Vagina (tissue), 2 donors: Measurements from ENCODE around the gene MAST2.

Experiments
- POLR2A ChIP-seq, 2 donors: fragments of 450-650 bp; IDR thresholded peaks; one replicate each; pipeline ENCODE4 v1.6.1; 2017; ENCODE audit warnings: antibody characterized with exemption in 2 of 2, mild to moderate bottlenecking in 2 of 2, moderate library complexity in 2 of 2
- TF ChIP-seq, protein P1 (sequence below), 3 experiments: fragments of 450-650 bp in 2 of 3; fragments of 200-600 bp in 1 of 3; sonication (generic) in 1 of 3; IDR thresholded peaks; one replicate each; pipeline ENCODE4 v1.5.1; 2017 to 2019; ENCODE audit warnings: antibody characterized with exemption in 3 of 3, mild to moderate bottlenecking in 2 of 3, moderate library complexity in 2 of 3

DNA sequence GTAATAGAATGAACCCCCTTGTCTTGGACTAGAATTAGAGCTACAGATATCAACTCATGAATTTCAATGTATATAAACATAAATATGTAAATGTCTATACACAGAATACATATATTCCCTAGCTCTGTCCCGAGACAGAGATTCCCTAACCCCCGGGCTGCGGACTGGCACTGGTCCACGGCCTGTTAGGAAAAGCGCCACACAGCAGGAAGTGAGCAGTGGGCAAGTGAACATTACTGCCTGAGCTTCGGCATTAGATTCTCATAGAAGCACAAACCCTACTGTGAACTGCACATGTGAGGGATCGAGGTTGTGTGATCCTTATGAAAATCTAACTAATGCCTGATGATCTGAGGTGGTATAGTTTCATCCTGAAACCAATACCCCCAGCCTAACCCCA lies 277.8 kb downstream of the MAST2 start:
- TF ChIP-seq, protein P1, sequence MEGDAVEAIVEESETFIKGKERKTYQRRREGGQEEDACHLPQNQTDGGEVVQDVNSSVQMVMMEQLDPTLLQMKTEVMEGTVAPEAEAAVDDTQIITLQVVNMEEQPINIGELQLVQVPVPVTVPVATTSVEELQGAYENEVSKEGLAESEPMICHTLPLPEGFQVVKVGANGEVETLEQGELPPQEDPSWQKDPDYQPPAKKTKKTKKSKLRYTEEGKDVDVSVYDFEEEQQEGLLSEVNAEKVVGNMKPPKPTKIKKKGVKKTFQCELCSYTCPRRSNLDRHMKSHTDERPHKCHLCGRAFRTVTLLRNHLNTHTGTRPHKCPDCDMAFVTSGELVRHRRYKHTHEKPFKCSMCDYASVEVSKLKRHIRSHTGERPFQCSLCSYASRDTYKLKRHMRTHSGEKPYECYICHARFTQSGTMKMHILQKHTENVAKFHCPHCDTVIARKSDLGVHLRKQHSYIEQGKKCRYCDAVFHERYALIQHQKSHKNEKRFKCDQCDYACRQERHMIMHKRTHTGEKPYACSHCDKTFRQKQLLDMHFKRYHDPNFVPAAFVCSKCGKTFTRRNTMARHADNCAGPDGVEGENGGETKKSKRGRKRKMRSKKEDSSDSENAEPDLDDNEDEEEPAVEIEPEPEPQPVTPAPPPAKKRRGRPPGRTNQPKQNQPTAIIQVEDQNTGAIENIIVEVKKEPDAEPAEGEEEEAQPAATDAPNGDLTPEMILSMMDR (IDR thresholded peaks at IDR 0.05) = no peak
- TF ChIP-seq POLR2A (IDR thresholded peaks at IDR 0.05) = no peak
